Smooth muscle cell (in vitro differentiated cells): Measurements from ENCODE around the gene NUP133. TPM values are rescaled to one million over a fixed set of nuclear protein-coding genes. Genes with fewer than 3 reads are reported as not detected.

ENCODE experiments used
- DNase-seq: peaks from one replicate; lab custom pipeline; 2025; ENCODE audit not compliant: unreplicated experiment; lab: John Stamatoyannopoulos, UW
- H2AFZ ChIP-seq: fragments of 200-600 bp; sonication (generic); 2 replicates; pipeline ENCODE4 v1.6.0; 2016; ENCODE audit warnings: antibody characterized with exemption, low read depth, mild to moderate bottlenecking
- H3F3A ChIP-seq: fragments of 200-600 bp; sonication (generic); 2 replicates; pipeline ENCODE4 v1.6.0; 2017; ENCODE audit warnings: antibody characterized with exemption, low read depth
- H3K27ac ChIP-seq: fragments of 200-600 bp; sonication (generic); 2 replicates; pipeline ENCODE4 v1.5.1; 2016; ENCODE audit warnings: low read depth, mild to moderate bottlenecking
- H3K27me3 ChIP-seq: fragments of 200-600 bp; sonication (generic); 2 replicates; pipeline ENCODE4 v1.6.1; 2016; ENCODE audit warnings: low read depth, mild to moderate bottlenecking
- H3K36me3 ChIP-seq: fragments of 200-600 bp; sonication (generic); 2 replicates; pipeline ENCODE4 v1.5.1; 2016; ENCODE audit warnings: low read depth
- H3K4me1 ChIP-seq: fragments of 200-600 bp; sonication (generic); 2 replicates; pipeline ENCODE4 v1.5.1; 2016; ENCODE audit warnings: low read depth
- H3K4me2 ChIP-seq: fragments of 200-600 bp; sonication (generic); 2 replicates; pipeline ENCODE4 v1.6.0; 2016; ENCODE audit warnings: mild to moderate bottlenecking
- H3K4me3 ChIP-seq: fragments of 200-600 bp; sonication (generic); 2 replicates; pipeline ENCODE4 v1.5.1; 2016; ENCODE audit warnings: mild to moderate bottlenecking
- H3K79me2 ChIP-seq: fragments of 200-600 bp; sonication (generic); 2 replicates; pipeline ENCODE4 v1.6.0; 2016; ENCODE audit warnings: low read depth, mild to moderate bottlenecking
- H3K9ac ChIP-seq: fragments of 200-600 bp; sonication (generic); 2 replicates; pipeline ENCODE4 v1.6.0; 2016; ENCODE audit warnings: low read depth
- H3K9me3 ChIP-seq: fragments of 200-600 bp; sonication (generic); replicated peaks from 2 replicates; pipeline ENCODE4 v1.5.1; 2016; ENCODE audit warnings: low read depth
- H4K20me1 ChIP-seq: fragments of 200-600 bp; sonication (generic); 2 replicates; pipeline ENCODE4 v1.6.0; 2016; ENCODE audit warnings: low read depth
- WGBS: methylation state at CpG from one replicate; pipeline ENCODE4 v1.1.7; 2016; ENCODE audit warnings: low lambda C conversion rate; 5-methylcytosine and 5-hydroxymethylcytosine counted together
- polyA plus RNA-seq: library from polyadenylated mRNA; unstranded; fragments of >200 nt; fragmentation: Nextera tagmentation; extraction: Ambion mirVana; gene quantifications from 2 replicates; pipeline ENCODE4 v1.2.1, GENCODE V29; 2016
- total RNA-seq: library from RNA; depleted of rRNA; stranded (reverse); fragments of >200 nt; gene quantifications from 2 replicates; pipeline ENCODE4 v1.2.3, GENCODE V29; 2014
- TF ChIP-seq, protein P1 (sequence below): fragments of 200-600 bp; sonication (generic); IDR thresholded peaks from 2 replicates; pipeline ENCODE4 v1.5.1; 2017; ENCODE audit warnings: borderline replicate concordance, mild to moderate bottlenecking, antibody characterized with exemption; ENCODE audit not compliant: insufficient read depth, poor library complexity, severe bottlenecking

The NUP133 gene
- total and polyA plus RNA-seq, 2 experiments from 2014 or later: 15.5 to 40.0 TPM

DNA sequence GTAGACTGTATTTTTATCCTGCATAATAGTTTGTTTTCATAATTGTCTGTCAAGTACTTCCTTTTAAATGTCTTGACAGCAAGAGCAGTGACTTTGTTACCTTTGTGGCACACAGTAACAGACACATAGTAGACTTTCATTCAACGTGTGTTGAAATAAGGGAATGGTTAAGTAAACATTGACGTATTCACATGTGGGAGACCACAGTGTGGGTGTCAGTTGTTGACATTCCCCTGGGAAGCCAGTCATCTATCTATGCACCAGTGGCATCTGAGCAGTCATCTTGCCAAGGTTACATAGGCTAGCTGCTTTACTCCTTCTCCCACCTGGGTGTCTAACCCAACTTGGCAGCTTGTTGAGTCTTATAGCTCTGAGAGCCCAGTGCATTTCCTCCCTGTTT, 1.4 kb upstream of the NUP133 start:
- no peak overlapping the region for H3K4me2 ChIP-seq
- WGBS: 61% methylated on average over 2 of the region's 2 CpGs
- TF ChIP-seq, protein P1, sequence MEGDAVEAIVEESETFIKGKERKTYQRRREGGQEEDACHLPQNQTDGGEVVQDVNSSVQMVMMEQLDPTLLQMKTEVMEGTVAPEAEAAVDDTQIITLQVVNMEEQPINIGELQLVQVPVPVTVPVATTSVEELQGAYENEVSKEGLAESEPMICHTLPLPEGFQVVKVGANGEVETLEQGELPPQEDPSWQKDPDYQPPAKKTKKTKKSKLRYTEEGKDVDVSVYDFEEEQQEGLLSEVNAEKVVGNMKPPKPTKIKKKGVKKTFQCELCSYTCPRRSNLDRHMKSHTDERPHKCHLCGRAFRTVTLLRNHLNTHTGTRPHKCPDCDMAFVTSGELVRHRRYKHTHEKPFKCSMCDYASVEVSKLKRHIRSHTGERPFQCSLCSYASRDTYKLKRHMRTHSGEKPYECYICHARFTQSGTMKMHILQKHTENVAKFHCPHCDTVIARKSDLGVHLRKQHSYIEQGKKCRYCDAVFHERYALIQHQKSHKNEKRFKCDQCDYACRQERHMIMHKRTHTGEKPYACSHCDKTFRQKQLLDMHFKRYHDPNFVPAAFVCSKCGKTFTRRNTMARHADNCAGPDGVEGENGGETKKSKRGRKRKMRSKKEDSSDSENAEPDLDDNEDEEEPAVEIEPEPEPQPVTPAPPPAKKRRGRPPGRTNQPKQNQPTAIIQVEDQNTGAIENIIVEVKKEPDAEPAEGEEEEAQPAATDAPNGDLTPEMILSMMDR: no peak
- peaks cover 5% of the 10 kb centered on the region for H3K4me1 ChIP-seq
- no peaks in the 10 kb centered on the region for H3K9me3 ChIP-seq
- peaks cover 2% of the 10 kb centered on the region for H3F3A ChIP-seq
- H3K79me2 ChIP-seq: peaks cover 24% of the 10 kb centered on the region
- DNase-seq: no peak
- no peaks in the 10 kb centered on the region for H3K36me3 ChIP-seq
- H3K4me3 ChIP-seq: no peak overlapping the region
- no peaks in the 10 kb centered on the region for H3K27me3 ChIP-seq
- H4K20me1 ChIP-seq: no peaks in the 10 kb centered on the region
- H3K9ac ChIP-seq: no peak overlapping the region
- peak overlapping the region; percentile 98 for H3K27ac ChIP-seq
- H2AFZ ChIP-seq: peak overlapping the region; percentile 94

GRCh38 chr1:229508823-229509337, 739 bp upstream of the NUP133 start:
- TF ChIP-seq, protein P1: no peak

DNA sequence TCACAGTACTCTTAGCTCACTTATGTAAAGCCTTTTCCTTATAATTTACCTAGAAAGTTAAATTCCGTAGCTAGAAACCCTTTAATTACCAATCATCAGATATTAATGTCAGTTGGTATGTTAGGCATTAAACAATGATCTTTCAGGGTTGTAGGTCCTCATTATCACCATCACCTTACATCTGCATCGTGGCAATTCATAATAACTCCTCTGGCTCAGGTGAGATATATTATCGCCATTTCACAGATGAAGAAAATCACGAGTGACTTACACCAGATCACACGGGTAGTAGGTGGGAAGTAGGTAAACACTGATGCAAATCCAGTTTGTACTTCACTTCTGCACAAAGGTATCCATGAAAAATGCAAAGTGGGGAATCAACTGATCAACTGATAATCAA, 639 bp downstream of the NUP133 start:
- Histone ChIP-seq H3K27ac (peak overlapping the region; percentile 98), H3K79me2 (peaks cover 24% of the 10 kb centered on the region), H3K4me1 (peaks cover 5% of the 10 kb centered on the region), H3K4me2 (peak overlapping the region; percentile 95), H3K27me3 (no peaks in the 10 kb centered on the region), H3K36me3 (no peaks in the 10 kb centered on the region), H3F3A (peaks cover 2% of the 10 kb centered on the region), H2AFZ (peak overlapping the region; percentile 94), H3K9me3 (no peaks in the 10 kb centered on the region), H4K20me1 (no peaks in the 10 kb centered on the region), H3K9ac (peak overlapping the region; percentile 97), H3K4me3 (peak overlapping the region; percentile 97)
- DNase-seq: no peak
- TF ChIP-seq, protein P1: no peak
- WGBS: 7% methylated on average over 5 of the region's 5 CpGs

More at GRCh38 chr1:229508823-229509337, 739 bp upstream of the NUP133 start:
- Histone ChIP-seq H3K27me3 (no peaks in the 10 kb centered on the region), H4K20me1 (no peaks in the 10 kb centered on the region), H3K4me1 (peaks cover 5% of the 10 kb centered on the region), H3K4me3 (peak overlapping the region; percentile 97), H3K4me2 (peak overlapping the region; percentile 95), H3K9me3 (no peaks in the 10 kb centered on the region), H3K27ac (peak overlapping the region; percentile 98), H3F3A (peaks cover 2% of the 10 kb centered on the region), H3K36me3 (no peaks in the 10 kb centered on the region), H3K9ac (peak overlapping the region; percentile 97), H2AFZ (peak overlapping the region; percentile 94), H3K79me2 (peaks cover 24% of the 10 kb centered on the region)
- no peak for DNase-seq
- 85% methylated on average over 7 of the region's 7 CpGs for WGBS

DNA sequence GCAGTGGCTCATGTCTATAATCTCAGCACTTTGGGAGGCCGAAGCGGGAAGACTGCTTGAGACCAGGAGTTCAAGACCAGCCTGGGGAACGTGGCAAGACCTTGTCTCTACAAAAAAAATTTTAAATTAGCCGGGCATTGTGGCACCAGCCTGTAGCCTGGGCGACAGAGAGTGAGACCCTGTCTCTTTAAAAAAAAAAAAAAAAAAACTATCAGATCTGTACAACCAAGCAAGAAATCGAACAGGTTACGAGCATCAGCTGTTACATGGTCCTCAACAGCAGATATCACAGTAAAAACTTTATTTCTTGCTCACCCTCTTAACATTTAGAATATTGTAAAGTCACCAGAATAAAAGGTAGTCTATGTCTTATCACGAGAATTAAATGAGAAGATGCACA, 1.5 kb downstream of the NUP133 start:
- peaks cover 5% of the 10 kb centered on the region for H3K4me1 ChIP-seq
- peaks cover 24% of the 10 kb centered on the region for H3K79me2 ChIP-seq
- H3K27me3 ChIP-seq: no peaks in the 10 kb centered on the region
- H3K4me3 ChIP-seq: peak overlapping the region; percentile 97
- peak overlapping the region; percentile 97 for H3K9ac ChIP-seq
- 90% methylated on average over 8 of the region's 8 CpGs for WGBS
- H2AFZ ChIP-seq: no peak overlapping the region
- H3K4me2 ChIP-seq: peak overlapping the region; percentile 95
- H4K20me1 ChIP-seq: no peaks in the 10 kb centered on the region
- H3K27ac ChIP-seq: peak overlapping the region; percentile 98
- no peak for DNase-seq
- H3K36me3 ChIP-seq: peaks cover 2% of the 10 kb centered on the region
- no peaks in the 10 kb centered on the region for H3K9me3 ChIP-seq
- TF ChIP-seq, protein P1: no peak
- peaks cover 2% of the 10 kb centered on the region for H3F3A ChIP-seq
